ENCODE measurements around the gene UBAP1L.
"Not testable (repeated sequence)": the region's sequence is repeated elsewhere in the genome, so short reads cannot be mapped to it uniquely, and the experiment has no call there.

UBAP1L gene

GRCh38 chr15:65076486-65077290, 38.3 kb downstream of the UBAP1L start, which contains the start of gene KBTBD13:
Gene KBTBD13, plus strand, starts transcription at chr15:65076746. Its CDS starts 70 bp downstream, at chr15:65076816.
- H3K9me3 ChIP-seq (ENCODE audit: severe bottlenecking) = no peaks in the 10 kb centered on the region
- no peak within 1 kb of the TSS for H3K4me3 ChIP-seq (ENCODE audit: severe bottlenecking)
- H3K4me1 ChIP-seq (ENCODE audit: insufficient read depth, poor library complexity, severe bottlenecking) = no peaks in the 10 kb centered on the region
- H3K36me3 ChIP-seq (ENCODE audit: low read depth) = no peaks in the 10 kb centered on the region
- H3K27ac ChIP-seq (ENCODE audit: poor library complexity, severe bottlenecking) = no peak within 1 kb of the TSS
- peaks cover 15% of the 10 kb centered on the region for H3K27me3 ChIP-seq (ENCODE audit: insufficient read depth, poor library complexity, severe bottlenecking)
- DNase-seq (ENCODE audit: low spot score) (peak; percentile 55), ATAC-seq (ENCODE audit: low read depth) (no peak)
- no peak for TF ChIP-seq CTCF (IDR thresholded peaks at IDR 0.05; ENCODE audit: poor library complexity, severe bottlenecking)

- H3K27me3 ChIP-seq (ENCODE audit: insufficient read depth, poor library complexity, severe bottlenecking) = peaks cover 15% of the 10 kb centered on the region
- H3K36me3 ChIP-seq (ENCODE audit: low read depth); H3K4me1 ChIP-seq (ENCODE audit: insufficient read depth, poor library complexity, severe bottlenecking); DNase-seq (ENCODE audit: low spot score); H3K4me3 ChIP-seq (ENCODE audit: severe bottlenecking); H3K9me3 ChIP-seq (ENCODE audit: severe bottlenecking); ATAC-seq (ENCODE audit: low read depth); H3K27ac ChIP-seq (ENCODE audit: poor library complexity, severe bottlenecking): not testable (repeated sequence)
Observed at GRCh38 chr15:65075607-65076395, 39.2 kb downstream of the UBAP1L start.

- H3K4me3 ChIP-seq (ENCODE audit: severe bottlenecking); H3K36me3 ChIP-seq (ENCODE audit: low read depth); H3K27ac ChIP-seq (ENCODE audit: poor library complexity, severe bottlenecking); H3K4me1 ChIP-seq (ENCODE audit: insufficient read depth, poor library complexity, severe bottlenecking); DNase-seq (ENCODE audit: low spot score); H3K9me3 ChIP-seq (ENCODE audit: severe bottlenecking); ATAC-seq (ENCODE audit: low read depth): not testable (repeated sequence)
- peaks cover 15% of the 10 kb centered on the region for H3K27me3 ChIP-seq (ENCODE audit: insufficient read depth, poor library complexity, severe bottlenecking)
Observed at GRCh38 chr15:65074946-65075345, 40.1 kb downstream of the UBAP1L start.

- TF ChIP-seq CTCF (IDR thresholded peaks at IDR 0.05; ENCODE audit: poor library complexity, severe bottlenecking) = no peak
- ATAC-seq (ENCODE audit: low read depth) = no peak
- peaks cover 21% of the 10 kb centered on the region for H3K27me3 ChIP-seq (ENCODE audit: insufficient read depth, poor library complexity, severe bottlenecking)
- no peaks in the 10 kb centered on the region for H3K9me3 ChIP-seq (ENCODE audit: severe bottlenecking)
- H3K4me3 ChIP-seq (ENCODE audit: severe bottlenecking) = no peak overlapping the region
- H3K27ac ChIP-seq (ENCODE audit: poor library complexity, severe bottlenecking) = no peak overlapping the region
- H3K4me1 ChIP-seq (ENCODE audit: insufficient read depth, poor library complexity, severe bottlenecking) = no peaks in the 10 kb centered on the region
- DNase-seq (ENCODE audit: low spot score) = no peak
- H3K36me3 ChIP-seq (ENCODE audit: low read depth) = no peaks in the 10 kb centered on the region
Observed at GRCh38 chr15:65072617-65073016, 42.4 kb downstream of the UBAP1L start.

DNA sequence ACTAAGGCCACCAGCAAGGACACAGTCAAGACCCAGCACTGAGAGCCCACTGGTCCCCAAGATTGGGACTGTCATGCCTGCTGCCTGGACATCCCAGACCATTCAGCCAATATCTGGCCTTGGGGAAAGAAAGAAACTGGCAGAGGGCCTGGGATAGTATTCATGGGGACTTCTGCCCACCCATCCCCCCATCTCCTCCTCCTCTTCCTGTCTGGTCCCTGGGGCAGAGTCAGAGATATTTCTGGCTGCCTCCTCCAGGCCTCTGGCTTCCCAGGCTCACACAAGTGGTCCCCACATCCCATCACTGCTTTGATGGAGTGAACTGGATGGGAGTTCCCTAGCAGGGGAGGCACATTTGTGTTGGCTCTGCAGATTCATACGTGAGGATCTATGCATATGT, 43.0 kb downstream of the UBAP1L start:
- Histone ChIP-seq H3K36me3 (ENCODE audit: low read depth) (no peaks in the 10 kb centered on the region), H3K4me3 (ENCODE audit: severe bottlenecking) (no peak overlapping the region), H3K9me3 (ENCODE audit: severe bottlenecking) (no peaks in the 10 kb centered on the region), H3K4me1 (ENCODE audit: insufficient read depth, poor library complexity, severe bottlenecking) (no peaks in the 10 kb centered on the region), H3K27ac (ENCODE audit: poor library complexity, severe bottlenecking) (no peak overlapping the region), H3K27me3 (ENCODE audit: insufficient read depth, poor library complexity, severe bottlenecking) (peaks cover 21% of the 10 kb centered on the region)
- DNase-seq (ENCODE audit: low spot score) = no peak
- no peak for TF ChIP-seq CTCF (IDR thresholded peaks at IDR 0.05; ENCODE audit: poor library complexity, severe bottlenecking)
- no peak for ATAC-seq (ENCODE audit: low read depth)
